Astrocyte of the cerebellum (primary cell): ENCODE results near the gene GLOD4.

ENCODE experiments used
- DNase-seq: peaks from one replicate; pipeline ENCODE4 v3.0.0-alpha.2; 2011; ENCODE audit warnings: low read depth
- H3K4me3 ChIP-seq: 2 replicates; pipeline ENCODE4 v1.5.1; 2011; ENCODE audit warnings: mild to moderate bottlenecking, low read depth, low read length, moderate library complexity
- CTCF ChIP-seq: IDR thresholded peaks from 2 replicates; pipeline ENCODE4 v1.5.1; 2012; ENCODE audit warnings: low read length, low read depth, moderate library complexity, mild to moderate bottlenecking; ENCODE audit errors: missing control alignments
- in situ Hi-C: cut with HindIII; loops from 2 replicates; pipeline ENCODE4 v1.10.0; 2017; ENCODE audit warnings: low sequenced_read_pairs

GLOD4 gene

GRCh38 chr17:732902-733720 is 49.0 kb downstream of the GLOD4 start:
- no peak for TF ChIP-seq CTCF
- in situ Hi-C loops, result no loop called here
- no peak for DNase-seq
- peak overlapping the region; percentile 51 for H3K4me3 ChIP-seq

GRCh38 chr17:732067-732901 is 49.8 kb downstream of the GLOD4 start, which contains the start of gene TLCD3A:
Gene TLCD3A (plus strand): TSS chr17:732596. CDS start chr17:732648, 52 bp downstream.
- H3K4me3 ChIP-seq, result peak within 1 kb of the TSS; percentile 51
- in situ Hi-C loops, result no loop called here
- no peak for TF ChIP-seq CTCF
- no peak for DNase-seq

- no peak for DNase-seq
- peak overlapping the region; percentile 51 for H3K4me3 ChIP-seq
- in situ Hi-C loops, result no loop called here
- no peak for TF ChIP-seq CTCF
These were observed 50.4 kb downstream of the GLOD4 start for GRCh38 chr17:731644-732066.

GRCh38 chr17:728911-729310 is 53.2 kb downstream of the GLOD4 start:
- TF ChIP-seq CTCF, result no peak
- DNase-seq, result no peak
- H3K4me3 ChIP-seq, result no peak overlapping the region
- in situ Hi-C loops, result no loop called here

- in situ Hi-C loops, result no loop called here
- H3K4me3 ChIP-seq, result no peak overlapping the region
- peak; percentile 3 for TF ChIP-seq CTCF
- no peak for DNase-seq
These were observed 55.7 kb downstream of the GLOD4 start for GRCh38 chr17:726271-726919.

- DNase-seq, result no peak
- in situ Hi-C loops, result no loop called here
- TF ChIP-seq CTCF, result no peak
- H3K4me3 ChIP-seq, result no peak overlapping the region
These were observed 56.3 kb downstream of the GLOD4 start for GRCh38 chr17:725746-726145.
